ENCODE results near the gene POLL.
A peak's percentile ranks its signal among the peaks of the same experiment; 100 is the strongest.
"Not testable (repeated sequence)": the region's sequence is repeated elsewhere in the genome, so short reads cannot be mapped to it uniquely, and the experiment has no call there.

Gene POLL

DNA sequence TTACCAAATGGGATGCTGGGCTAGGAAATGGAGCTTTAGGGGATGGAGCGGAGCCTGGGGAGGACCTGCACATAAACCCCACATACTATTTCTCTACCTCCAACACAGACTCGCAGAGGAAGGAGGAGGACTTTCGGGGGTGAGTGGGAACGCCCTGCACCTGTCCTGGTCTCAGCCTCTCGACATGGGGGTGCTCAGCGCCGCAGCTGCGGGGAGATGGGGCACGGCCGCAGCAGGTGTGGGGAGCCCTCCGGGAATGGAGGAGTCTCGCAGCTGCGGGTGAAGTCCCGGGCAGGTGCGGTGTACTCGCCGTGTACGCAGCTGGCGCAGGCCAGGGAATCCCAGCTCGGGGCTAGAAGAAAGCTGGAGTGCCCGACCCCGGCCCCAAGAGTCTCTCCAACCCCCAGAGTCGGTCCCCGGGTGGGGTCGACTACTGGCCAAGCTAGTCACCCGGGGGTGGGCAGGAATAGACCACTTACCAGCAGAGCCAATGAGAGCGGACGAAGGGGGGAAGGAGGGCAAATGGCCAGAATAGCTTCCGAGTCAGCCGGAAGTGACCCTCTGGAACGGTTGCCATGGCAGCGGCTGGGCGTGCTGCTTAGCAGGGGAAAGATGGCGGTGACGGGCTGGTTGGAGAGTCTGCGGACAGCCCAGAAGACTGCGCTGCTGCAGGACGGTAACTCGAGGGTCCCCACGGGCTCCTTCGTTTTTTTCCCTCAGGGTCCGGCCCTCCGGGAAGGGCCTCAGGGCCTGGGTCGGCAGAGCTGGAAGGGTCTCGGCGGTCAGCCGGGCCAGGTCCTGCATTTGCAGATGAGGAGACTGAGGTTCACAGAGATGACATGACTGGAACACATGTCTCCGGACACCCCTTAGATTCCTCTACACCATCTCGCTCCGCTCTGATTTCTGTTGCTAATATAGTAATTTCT lies at the start of gene POLL, which contains the start of gene DPCD:
Gene POLL, minus strand, starts transcription at position 533 of the 929 bp plus-strand sequence. CDS start 897 bp downstream, outside the sequence.
Gene DPCD, plus strand, starts transcription at position 597 of the 929 bp plus-strand sequence. Its CDS starts 16 bp downstream, at position 613.
- Histone ChIP-seq H3K27ac (peak within 1 kb of the TSS; percentile 83), H3K4me3 (ENCODE audit: low read depth, low read length) (peak within 1 kb of the TSS; percentile 58), H3K27me3 (ENCODE audit: insufficient read depth, low read depth, severe bottlenecking) (no peaks in the 10 kb centered on the region), H3K9me3 (ENCODE audit: severe bottlenecking) (no peaks in the 10 kb centered on the region), H3K36me3 (peaks cover 10% of the 10 kb centered on the region)
- TF ChIP-seq, protein P1, sequence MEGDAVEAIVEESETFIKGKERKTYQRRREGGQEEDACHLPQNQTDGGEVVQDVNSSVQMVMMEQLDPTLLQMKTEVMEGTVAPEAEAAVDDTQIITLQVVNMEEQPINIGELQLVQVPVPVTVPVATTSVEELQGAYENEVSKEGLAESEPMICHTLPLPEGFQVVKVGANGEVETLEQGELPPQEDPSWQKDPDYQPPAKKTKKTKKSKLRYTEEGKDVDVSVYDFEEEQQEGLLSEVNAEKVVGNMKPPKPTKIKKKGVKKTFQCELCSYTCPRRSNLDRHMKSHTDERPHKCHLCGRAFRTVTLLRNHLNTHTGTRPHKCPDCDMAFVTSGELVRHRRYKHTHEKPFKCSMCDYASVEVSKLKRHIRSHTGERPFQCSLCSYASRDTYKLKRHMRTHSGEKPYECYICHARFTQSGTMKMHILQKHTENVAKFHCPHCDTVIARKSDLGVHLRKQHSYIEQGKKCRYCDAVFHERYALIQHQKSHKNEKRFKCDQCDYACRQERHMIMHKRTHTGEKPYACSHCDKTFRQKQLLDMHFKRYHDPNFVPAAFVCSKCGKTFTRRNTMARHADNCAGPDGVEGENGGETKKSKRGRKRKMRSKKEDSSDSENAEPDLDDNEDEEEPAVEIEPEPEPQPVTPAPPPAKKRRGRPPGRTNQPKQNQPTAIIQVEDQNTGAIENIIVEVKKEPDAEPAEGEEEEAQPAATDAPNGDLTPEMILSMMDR (IDR thresholded peaks at IDR 0.05; ENCODE audit: low read depth, low read length): no peak
- peak; percentile 96 for DNase-seq

DNA sequence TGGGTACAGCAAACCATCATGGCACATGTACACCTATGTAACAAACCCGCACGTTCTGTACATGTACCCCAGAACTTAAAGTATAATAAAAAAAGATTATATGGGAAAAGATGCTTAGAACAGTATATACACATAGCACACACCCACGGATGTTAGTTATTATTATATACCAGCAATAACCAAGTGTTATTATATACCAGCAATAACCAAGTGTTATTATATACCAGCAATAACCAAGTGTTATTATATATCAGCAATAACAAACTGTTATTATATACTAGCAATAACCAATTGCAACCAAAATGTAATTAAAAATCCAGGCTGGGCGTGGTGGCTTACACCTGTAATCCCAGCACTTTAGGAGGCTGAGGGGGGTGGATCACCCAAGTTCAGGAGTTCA lies 45.5 kb upstream of the POLL start:
- not testable (repeated sequence) for H3K4me3 ChIP-seq (ENCODE audit: low read depth, low read length); H3K27ac ChIP-seq; H3K36me3 ChIP-seq; H3K27me3 ChIP-seq (ENCODE audit: insufficient read depth, low read depth, severe bottlenecking); DNase-seq; H3K9me3 ChIP-seq (ENCODE audit: severe bottlenecking)

DNA sequence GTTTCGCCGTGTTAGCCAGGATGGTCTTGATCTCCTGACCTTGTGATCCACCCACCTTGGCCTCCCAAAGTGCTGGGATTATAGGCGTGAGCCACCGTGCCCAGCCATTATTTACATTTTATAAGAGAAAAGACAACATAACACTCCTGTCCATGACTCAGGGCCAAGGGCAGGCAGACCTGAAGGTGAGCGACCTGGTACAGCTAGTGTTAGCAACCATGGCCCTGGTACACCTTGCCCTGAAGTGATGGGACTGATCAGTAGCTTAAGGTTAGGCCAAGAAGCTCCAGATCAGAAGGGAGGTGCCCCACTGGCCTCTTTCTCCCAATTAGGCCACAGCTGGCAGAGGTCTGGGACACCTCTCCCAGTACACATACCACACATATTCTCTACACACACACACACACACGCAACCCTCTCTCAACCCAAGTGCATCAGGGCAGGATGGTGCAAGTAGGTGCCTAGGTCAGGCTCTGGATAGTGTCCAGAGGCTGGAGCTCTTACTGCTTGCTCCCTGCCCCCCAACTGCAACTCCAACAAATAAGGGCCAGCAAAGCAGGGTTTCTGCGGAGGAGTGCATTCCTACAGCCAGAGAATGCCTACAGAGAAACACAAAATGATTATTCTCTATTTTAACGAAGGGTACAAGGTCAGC lies 43.9 kb upstream of the POLL start:
- Histone ChIP-seq H3K4me3 (ENCODE audit: low read depth, low read length) (no peak overlapping the region), H3K27ac (no peak overlapping the region), H3K9me3 (ENCODE audit: severe bottlenecking) (no peaks in the 10 kb centered on the region), H3K36me3 (no peaks in the 10 kb centered on the region), H3K27me3 (ENCODE audit: insufficient read depth, low read depth, severe bottlenecking) (no peaks in the 10 kb centered on the region)
- DNase-seq: no peak
- TF ChIP-seq, protein P1 (IDR thresholded peaks at IDR 0.05; ENCODE audit: low read depth, low read length): no peak

DNA sequence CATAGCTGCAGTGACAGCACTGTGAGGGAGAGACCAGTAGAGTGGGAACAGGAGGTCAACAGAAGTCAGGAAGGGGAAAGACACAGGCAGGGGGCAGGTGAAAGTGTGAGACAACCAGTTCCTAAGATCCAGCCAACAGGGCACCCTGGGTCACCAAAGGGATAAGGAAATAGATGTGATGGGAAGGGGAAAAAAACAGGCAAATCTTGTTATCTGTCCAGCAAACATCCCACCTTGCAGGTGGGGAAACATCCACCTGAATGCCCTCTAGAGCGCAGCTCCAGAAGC lies 42.5 kb upstream of the POLL start:
- H3K36me3 ChIP-seq: no peaks in the 10 kb centered on the region
- no peak for DNase-seq
- H3K27me3 ChIP-seq (ENCODE audit: insufficient read depth, low read depth, severe bottlenecking): no peaks in the 10 kb centered on the region
- TF ChIP-seq, protein P1 (IDR thresholded peaks at IDR 0.05; ENCODE audit: low read depth, low read length): no peak
- H3K27ac ChIP-seq: no peak overlapping the region
- no peak overlapping the region for H3K4me3 ChIP-seq (ENCODE audit: low read depth, low read length)
- no peaks in the 10 kb centered on the region for H3K9me3 ChIP-seq (ENCODE audit: severe bottlenecking)

DNA sequence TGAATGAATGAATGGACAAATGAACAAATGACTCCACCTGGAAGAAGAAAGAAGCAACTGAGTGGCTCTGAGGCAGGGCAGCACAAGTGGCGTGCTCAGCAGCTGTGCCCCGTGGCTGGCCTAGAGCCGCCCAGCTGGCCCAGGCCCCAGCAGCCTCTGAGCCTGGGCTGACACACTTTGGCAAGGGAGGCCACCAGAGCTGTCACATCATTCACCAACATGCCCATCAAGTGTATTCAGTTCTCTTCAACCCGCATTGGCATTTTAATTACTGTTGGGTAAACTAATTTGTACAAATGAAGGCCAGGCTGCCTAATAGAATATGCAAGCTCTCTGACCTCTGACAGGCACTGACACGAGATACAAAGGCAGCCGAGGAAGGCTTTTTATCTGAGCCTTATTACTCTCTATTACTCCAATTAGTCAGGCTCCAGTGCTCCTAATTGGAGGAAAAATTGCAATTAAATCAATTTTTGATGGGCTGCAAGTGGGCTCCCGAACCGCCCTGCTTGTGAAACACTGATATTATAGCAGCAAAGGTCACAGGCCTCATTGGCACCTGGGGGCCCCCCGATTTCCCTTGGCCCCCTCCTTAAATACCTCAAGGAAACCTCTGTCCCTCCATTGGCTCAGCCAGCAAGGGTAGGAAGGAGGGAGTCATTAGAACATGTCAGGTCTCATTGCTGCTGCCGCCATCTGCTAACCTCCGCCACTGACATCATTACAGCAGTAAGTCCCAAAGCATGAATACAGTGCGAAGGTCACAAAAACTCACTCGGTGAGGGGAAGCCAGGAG lies 42.0 kb upstream of the POLL start:
- Histone ChIP-seq H3K36me3 (no peaks in the 10 kb centered on the region), H3K9me3 (ENCODE audit: severe bottlenecking) (no peaks in the 10 kb centered on the region), H3K27ac (no peak overlapping the region), H3K27me3 (ENCODE audit: insufficient read depth, low read depth, severe bottlenecking) (no peaks in the 10 kb centered on the region), H3K4me3 (ENCODE audit: low read depth, low read length) (no peak overlapping the region)
- DNase-seq: no peak
- TF ChIP-seq, protein P1 (IDR thresholded peaks at IDR 0.05; ENCODE audit: low read depth, low read length): no peak

All from WERI-Rb-1 (cell line).